K562 (cell line): ENCODE data around the gene HDAC7. TPM values are rescaled to one million over a fixed set of nuclear protein-coding genes. Genes with fewer than 3 reads are reported as not detected.

Experiments
- ATAC-seq: fragments of 200-7000 bp; cut with Tn5 transposase; 3 replicates; pipeline ENCODE4 v1.9.1; 2020; ENCODE audit warnings: moderate library complexity
- BruUV-seq: library from RNA; stranded (reverse); fragments of 400-500 nt; replicated peaks from 2 replicates; lab custom pipeline; 2021; lab: Mats Ljungman, UMichigan
- CTCF ChIA-PET: fragments of 300-600 bp; formaldehyde crosslinking; extraction: SDS; loops from one replicate; lab custom pipeline; 2021; ENCODE audit warnings: low intra/inter-chr PET ratio; lab: Yijun Ruan, JAX
- POLR2A ChIA-PET: fragments of 300-600, 350-650 bp; sonication (Branson Sonifier 250); formaldehyde crosslinking; extraction: SDS; loops from one replicate; lab custom pipeline; 2021; ENCODE audit warnings: antibody characterized with exemption, inconsistent platforms; lab: Yijun Ruan, JAX
- DNase-seq, 4 experiments: peaks; one replicate each; pipeline versions ENCODE4 v3.0.0 to v3.0.0-alpha.2; 2011 to 2018; ENCODE audit warnings: low spot score in 3 of 4, mixed read lengths in 3 of 4; ENCODE audit errors: extremely low read depth in 1 of 4
- FAIRE-seq: peaks from 2 replicates; lab custom pipeline; 2011; peaks lifted over from hg19 to GRCh38; lab: Jason Lieb, UNC
- H2AFZ ChIP-seq: 2 replicates; pipeline ENCODE4 v1.6.0; 2011; ENCODE audit warnings: low read depth, low read length, control low read depth, inconsistent platforms
- H3K27ac ChIP-seq: fragments of 200-600 bp; 3 replicates; pipeline ENCODE4 v1.8.0; 2011; ENCODE audit warnings: low read depth, mild to moderate bottlenecking, control low read depth, inconsistent platforms, low read length, moderate library complexity, mixed read lengths; ENCODE audit errors: extremely low read depth
- H3K27me3 ChIP-seq, 2 experiments: fragments of 300-600 bp in 1 of 2; 2 replicates in 1 of 2; 3 replicates in 1 of 2; pipeline versions ENCODE4 v1.6.0 to v1.8.0; 2011; ENCODE audit warnings: inconsistent platforms in 2 of 2, low read length in 2 of 2, mild to moderate bottlenecking in 1 of 2, mixed read lengths in 1 of 2, moderate library complexity in 1 of 2; ENCODE audit not compliant: control insufficient read depth in 2 of 2, insufficient read depth in 2 of 2
- H3K36me3 ChIP-seq: fragments of 300-600 bp; 3 replicates; pipeline ENCODE4 v1.8.0; 2011; ENCODE audit warnings: mild to moderate bottlenecking, low read length, inconsistent platforms; ENCODE audit not compliant: control insufficient read depth, insufficient read depth
- H3K4me1 ChIP-seq, 2 experiments: fragments of 200-600 bp in 1 of 2; replicated peaks in 1 of 2; 2 replicates in 1 of 2; 3 replicates in 1 of 2; pipeline versions ENCODE4 v1.5.1 to v1.8.0; 2011; ENCODE audit warnings: inconsistent platforms in 2 of 2, low read length in 2 of 2, mild to moderate bottlenecking in 1 of 2, mixed read lengths in 1 of 2, moderate library complexity in 1 of 2; ENCODE audit not compliant: control insufficient read depth in 2 of 2, insufficient read depth in 2 of 2
- H3K4me2 ChIP-seq: 2 replicates; pipeline ENCODE4 v1.6.1; 2011; ENCODE audit warnings: low read length, control low read depth, inconsistent platforms, mixed read lengths; ENCODE audit not compliant: insufficient read depth
- H3K4me3 ChIP-seq: fragments of 200-600 bp; sonication (generic), shearing (Covaris generic); 2 replicates; pipeline ENCODE4 v1.5.1; 2016; ENCODE audit warnings: control low read depth, inconsistent platforms
- H3K79me2 ChIP-seq: fragments of 200-600 bp; 3 replicates; pipeline ENCODE4 v1.8.0; 2011; ENCODE audit warnings: low read length, inconsistent platforms; ENCODE audit not compliant: control insufficient read depth, insufficient read depth
- H3K9ac ChIP-seq, 2 experiments: 2 replicates each; pipeline versions ENCODE4 v1.6.0 to v1.6.1; 2011; ENCODE audit warnings: low read depth in 2 of 2, low read length in 2 of 2, control low read depth in 1 of 2, inconsistent platforms in 1 of 2, mild to moderate bottlenecking in 1 of 2, mixed read lengths in 1 of 2; ENCODE audit not compliant: insufficient read depth in 1 of 2
- H3K9me1 ChIP-seq: one replicate; pipeline ENCODE4 v1.6.0; 2011; ENCODE audit warnings: inconsistent platforms, mild to moderate bottlenecking, low read length, moderate library complexity; ENCODE audit not compliant: control insufficient read depth, insufficient read depth
- H3K9me3 ChIP-seq: replicated peaks from 2 replicates; pipeline ENCODE4 v1.5.1; 2011; ENCODE audit warnings: low read depth, low read length, inconsistent platforms; ENCODE audit not compliant: control insufficient read depth, insufficient read depth
- H4K20me1 ChIP-seq: replicated peaks from 2 replicates; pipeline ENCODE4 v1.6.1; 2011; ENCODE audit warnings: low read length, inconsistent platforms, mixed read lengths; ENCODE audit not compliant: control insufficient read depth, insufficient read depth
- HDAC6 ChIP-seq: IDR thresholded peaks from 2 replicates; pipeline ENCODE4 v1.6.1; 2012; ENCODE audit warnings: low read depth, mild to moderate bottlenecking, control low read depth, inconsistent platforms, low read length, moderate library complexity
- KDM1A ChIP-seq, 2 experiments: fragments of 450-650 bp; IDR thresholded peaks; 2 replicates each; pipeline ENCODE4 v1.6.1; 2016; ENCODE audit warnings: mild to moderate bottlenecking in 2 of 2
- MAFK ChIP-seq: IDR thresholded peaks from 2 replicates; pipeline ENCODE4 v1.6.1; 2011; ENCODE audit warnings: low read length, improper control_type of control experiment
- MCM5 ChIP-seq: fragments of 450-650 bp; IDR thresholded peaks from 2 replicates; pipeline ENCODE4 v1.6.1; 2016; ENCODE audit warnings: low read depth
- STAT5B ChIP-seq: fragments of 250-450 bp; sonication (Bioruptor Pico); IDR thresholded peaks from 2 replicates; pipeline ENCODE4 v1.8.0; 2021; ENCODE audit warnings: mild to moderate bottlenecking, inconsistent platforms
- TAF1 ChIP-seq: IDR thresholded peaks from 2 replicates; pipeline ENCODE4 v1.6.1; 2011; ENCODE audit warnings: mild to moderate bottlenecking, low read length, moderate library complexity; ENCODE audit not compliant: insufficient read depth, control insufficient read depth, severe bottlenecking; ENCODE audit errors: extremely low read depth
- ZNF695 ChIP-seq: fragments of 450-650 bp; formaldehyde crosslinking; IDR thresholded peaks from 2 replicates; pipeline ENCODE4 v1.4.0; 2020; ENCODE audit warnings: mild to moderate bottlenecking, moderate library complexity
- whole genome bisulfite sequencing: fragments of 100-300 bp; shearing (Covaris generic); methylation state at CpG from one replicate; pipeline ENCODE4 v1.1.6; 2016; ENCODE audit warnings: low coverage, mixed read lengths; ENCODE audit not compliant: insufficient coverage; ENCODE audit errors: missing lambda C conversion rate; 5-methylcytosine and 5-hydroxymethylcytosine counted together
- in situ Hi-C: fragments of 300-500 bp; cut with MboI; formaldehyde crosslinking; loops from 4 replicates; pipeline ENCODE4 v1.15.0; 2018; ENCODE audit warnings: inconsistent platforms, mixed read lengths
- intact Hi-C: fragments of 100-400 bp; cut with micrococcal nuclease; formaldehyde crosslinking; loops from 2 replicates; pipeline ENCODE4 v1.14.2; 2022
- polyA plus RNA-seq, 8 experiments: library from polyadenylated mRNA; depleted of rRNA in 4 of 8; stranded (reverse) in 5 of 8; unstranded in 3 of 8; fragments of >200 nt; fragmentation: Nextera tagmentation in 2 of 8; fragmentation: Illumina TruSeq in 1 of 8; extraction: Ambion mirVana in 2 of 8; extraction: Trizol in 1 of 8; gene quantifications; 2 replicates each; pipeline versions ENCODE4 v1.2.1 to v1.2.3, GENCODE V29; 2011 to 2014; ENCODE audit warnings: inconsistent platforms in 1 of 8, missing spikeins in 1 of 8
- total RNA-seq, 7 experiments: library from RNA; depleted of rRNA in 6 of 7; stranded (reverse); fragments of >200 nt in 6 of 7; fragmentation: Illumina TruSeq in 2 of 7; extraction: Trizol in 2 of 7; gene quantifications; 2 replicates each; pipeline versions ENCODE4 v1.2.1 to v1.2.3, GENCODE V29; 2011 to 2021; ENCODE audit warnings: low replicate concordance in 1 of 7
- TF ChIP-seq, protein P1 (sequence below): fragments of 450-650 bp; IDR thresholded peaks from 2 replicates; pipeline ENCODE4 v1.7.0; 2016; ENCODE audit warnings: borderline replicate concordance

Gene HDAC7
- total and polyA plus RNA-seq, 9 of the 15 experiments (the other 6 are each of a cell fraction or from before 2014, with no cell fraction given) = 2.5 to 129 (median 31.1) TPM

- FAIRE-seq (no peak), DNase-seq (no peak), ATAC-seq (no peak)
- Histone ChIP-seq H3K4me2 (no peak overlapping the region), H3K9me1 (no peaks in the 10 kb centered on the region), H3K4me1 (peaks cover 8 to 22% of the 10 kb centered on the region in 2 experiments; a peak in 4 of 5 replicates), H2AFZ (no peak overlapping the region), H3K27me3 (peaks cover 0 to 9% of the 10 kb centered on the region in 2 experiments; a peak in 1 of 5 replicates), H3K4me3 (no peak overlapping the region), H3K36me3 (no peaks in the 10 kb centered on the region), H3K9me3 (no peaks in the 10 kb centered on the region), H3K9ac (no peak overlapping the region), H4K20me1 (0 out of 2 replicates have a peak, but pooled peaks cover 5% of the 10 kb centered on the region), H3K79me2 (no peaks in the 10 kb centered on the region), H3K27ac (no peak overlapping the region)
- WGBS = 70% methylated on average over 5 of the region's 5 CpGs
- ChIA-PET CTCF (no interaction called here), POLR2A (no interaction called here)
- intact Hi-C loops = no loop called here
- no peak for TF ChIP-seq KDM1A (IDR thresholded peaks at IDR 0.05)
- no peak for TF ChIP-seq MAFK
- TF ChIP-seq TAF1 = no peak
- no peak for TF ChIP-seq ZNF695 (CRISPR knock-in tag)
- TF ChIP-seq, protein P1, sequence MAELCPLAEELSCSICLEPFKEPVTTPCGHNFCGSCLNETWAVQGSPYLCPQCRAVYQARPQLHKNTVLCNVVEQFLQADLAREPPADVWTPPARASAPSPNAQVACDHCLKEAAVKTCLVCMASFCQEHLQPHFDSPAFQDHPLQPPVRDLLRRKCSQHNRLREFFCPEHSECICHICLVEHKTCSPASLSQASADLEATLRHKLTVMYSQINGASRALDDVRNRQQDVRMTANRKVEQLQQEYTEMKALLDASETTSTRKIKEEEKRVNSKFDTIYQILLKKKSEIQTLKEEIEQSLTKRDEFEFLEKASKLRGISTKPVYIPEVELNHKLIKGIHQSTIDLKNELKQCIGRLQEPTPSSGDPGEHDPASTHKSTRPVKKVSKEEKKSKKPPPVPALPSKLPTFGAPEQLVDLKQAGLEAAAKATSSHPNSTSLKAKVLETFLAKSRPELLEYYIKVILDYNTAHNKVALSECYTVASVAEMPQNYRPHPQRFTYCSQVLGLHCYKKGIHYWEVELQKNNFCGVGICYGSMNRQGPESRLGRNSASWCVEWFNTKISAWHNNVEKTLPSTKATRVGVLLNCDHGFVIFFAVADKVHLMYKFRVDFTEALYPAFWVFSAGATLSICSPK = no peak
- no peak for TF ChIP-seq MCM5
- no peak for TF ChIP-seq HDAC6
- TF ChIP-seq STAT5B (CRISPR knock-in tag) = no peak
- in situ Hi-C loops = no loop called here
- no TSS peak for BruUV-seq
These were observed 34.8 kb upstream of the HDAC7 start for GRCh38 chr12:47854531-47854930.
